Neural progenitor cell (in vitro differentiated cells): Measurements from ENCODE around the gene DND1. TPM values are rescaled to one million over a fixed set of nuclear protein-coding genes. Genes with fewer than 3 reads are reported as not detected.

Source experiments
- DNase-seq: peaks from one replicate; pipeline ENCODE4 v3.0.0-alpha.2; 2016; ENCODE audit warnings: low spot score
- H2AFZ ChIP-seq: fragments of 200-600 bp; sonication (generic); replicated peaks from 2 replicates; pipeline ENCODE4 v1.6.1; 2016; ENCODE audit warnings: antibody characterized with exemption
- H3F3A ChIP-seq: fragments of 200-600 bp; sonication (generic); 2 replicates; pipeline ENCODE4 v1.6.1; 2016; ENCODE audit warnings: antibody characterized with exemption, low read depth
- H3K27ac ChIP-seq: fragments of 200-600 bp; sonication (generic); 2 replicates; pipeline ENCODE4 v1.5.1; 2016; ENCODE audit warnings: mild to moderate bottlenecking
- H3K27me3 ChIP-seq: fragments of 200-600 bp; sonication (generic); 2 replicates; pipeline ENCODE4 v1.6.1; 2016; ENCODE audit warnings: mild to moderate bottlenecking, moderate library complexity
- H3K36me3 ChIP-seq: fragments of 200-600 bp; sonication (generic); 2 replicates; pipeline ENCODE4 v1.5.1; 2016
- H3K4me1 ChIP-seq: fragments of 200-600 bp; sonication (generic); 2 replicates; pipeline ENCODE4 v1.6.1; 2016; ENCODE audit warnings: mixed run types
- H3K4me2 ChIP-seq: fragments of 200-600 bp; sonication (generic); 2 replicates; pipeline ENCODE4 v1.6.1; 2016
- H3K4me3 ChIP-seq: fragments of 200-600 bp; sonication (generic); 2 replicates; pipeline ENCODE4 v1.5.1; 2016
- H3K79me2 ChIP-seq: fragments of 200-600 bp; sonication (generic); 2 replicates; pipeline ENCODE4 v1.6.1; 2016; ENCODE audit warnings: low read depth
- H3K9ac ChIP-seq: fragments of 200-600 bp; sonication (generic); 2 replicates; pipeline ENCODE4 v1.6.1; 2016
- H3K9me3 ChIP-seq: fragments of 200-600 bp; sonication (generic); 2 replicates; pipeline ENCODE4 v1.5.1; 2016; ENCODE audit warnings: low read depth
- H4K20me1 ChIP-seq: fragments of 200-600 bp; sonication (generic); 2 replicates; pipeline ENCODE4 v1.6.1; 2016; ENCODE audit warnings: low read depth
- H3K27ac Mint-ChIP-seq: 3 replicates; pipeline ENCODE4 v1.8.0; 2021; ENCODE audit warnings: mixed read lengths
- H3K27me3 Mint-ChIP-seq: 2 replicates; pipeline ENCODE4 v1.8.0; 2022; ENCODE audit warnings: low read depth, mild to moderate bottlenecking, inconsistent platforms, moderate library complexity, mixed read lengths; ENCODE audit not compliant: insufficient read depth
- H3K36me3 Mint-ChIP-seq: 3 replicates; pipeline ENCODE4 v1.8.0; 2021; ENCODE audit warnings: mixed read lengths
- H3K4me1 Mint-ChIP-seq: 3 replicates; pipeline ENCODE4 v1.8.0; 2021; ENCODE audit warnings: mixed read lengths
- H3K4me3 Mint-ChIP-seq: 3 replicates; pipeline ENCODE4 v1.8.0; 2021; ENCODE audit warnings: mild to moderate bottlenecking, moderate library complexity, mixed read lengths
- H3K9me3 Mint-ChIP-seq: 3 replicates; pipeline ENCODE4 v1.8.0; 2020; ENCODE audit warnings: mixed read lengths
- CTCF ChIP-seq: fragments of 200-600 bp; sonication (generic); IDR thresholded peaks from 2 replicates; pipeline ENCODE4 v1.5.1; 2017; ENCODE audit warnings: antibody characterized with exemption, mild to moderate bottlenecking
- EZH2 ChIP-seq: fragments of 200-600 bp; sonication (generic); IDR thresholded peaks from 2 replicates; pipeline ENCODE4 v1.6.1; 2017; ENCODE audit warnings: antibody characterized with exemption, mild to moderate bottlenecking, moderate library complexity
- EZH2phosphoT487 ChIP-seq: fragments of 200-600 bp; sonication (generic); IDR thresholded peaks from 2 replicates; pipeline ENCODE4 v1.6.1; 2017; ENCODE audit warnings: antibody characterized with exemption
- total RNA-seq: library from RNA; depleted of rRNA; stranded (reverse); fragments of >200 nt; gene quantifications from 2 replicates; pipeline ENCODE4 v1.2.3, GENCODE V29; 2015; ENCODE audit warnings: low replicate concordance

The DND1 gene
- total RNA-seq, 1 donor from 2014 or later: 0.37 TPM

GRCh38 chr5:140635291-140636257, 37.8 kb downstream of the DND1 start:
- no peak for TF ChIP-seq EZH2phosphoT487
- no peak for TF ChIP-seq EZH2
- no peak for TF ChIP-seq CTCF

GRCh38 chr5:140634103-140634502, 39.3 kb downstream of the DND1 start:
- Mint-ChIP-seq H3K27me3 (peaks cover 9% of the 10 kb centered on the region), H3K9me3 (peaks cover 19% of the 10 kb centered on the region), H3K4me1 (peaks cover 4% of the 10 kb centered on the region), H3K27ac (no peak overlapping the region), H3K36me3 (peaks cover 8% of the 10 kb centered on the region), H3K4me3 (no peak overlapping the region)
- no peak overlapping the region for H3K4me3 ChIP-seq
- TF ChIP-seq EZH2phosphoT487 (no peak), CTCF (no peak), EZH2 (no peak)
- H3K27me3 ChIP-seq: no peaks in the 10 kb centered on the region
- no peaks in the 10 kb centered on the region for H3K36me3 ChIP-seq
- H3K27ac ChIP-seq: no peak overlapping the region
- H2AFZ ChIP-seq: no peak overlapping the region
- H3K79me2 ChIP-seq: no peaks in the 10 kb centered on the region
- H3K9ac ChIP-seq: no peak overlapping the region
- no peaks in the 10 kb centered on the region for H3K9me3 ChIP-seq
- H3K4me1 ChIP-seq: no peaks in the 10 kb centered on the region
- no peaks in the 10 kb centered on the region for H3F3A ChIP-seq
- H3K4me2 ChIP-seq: no peak overlapping the region
- DNase-seq: no peak
- H4K20me1 ChIP-seq: no peaks in the 10 kb centered on the region

More at GRCh38 chr5:140635291-140636257, 37.8 kb downstream of the DND1 start:
- Histone ChIP-seq H4K20me1 (no peaks in the 10 kb centered on the region), H3K9ac (no peak overlapping the region), H3K27me3 (no peaks in the 10 kb centered on the region), H3K9me3 (no peaks in the 10 kb centered on the region), H3K36me3 (no peaks in the 10 kb centered on the region), H3K4me1 (peaks cover under 1% of the 10 kb centered on the region), H2AFZ (no peak overlapping the region), H3K4me2 (no peak overlapping the region), H3K4me3 (no peak overlapping the region), H3K27ac (no peak overlapping the region), H3F3A (no peaks in the 10 kb centered on the region), H3K79me2 (peaks cover 12% of the 10 kb centered on the region)
- Mint-ChIP-seq H3K4me1 (peaks cover 9% of the 10 kb centered on the region), H3K9me3 (peaks cover 16% of the 10 kb centered on the region), H3K36me3 (peaks cover 8% of the 10 kb centered on the region), H3K4me3 (no peak overlapping the region), H3K27ac (no peak overlapping the region), H3K27me3 (peaks cover 10% of the 10 kb centered on the region)
- no peak for DNase-seq

- no peak overlapping the region for H2AFZ ChIP-seq
- Mint-ChIP-seq H3K27ac (no peak overlapping the region), H3K9me3 (peaks cover 15% of the 10 kb centered on the region), H3K27me3 (peaks cover 7% of the 10 kb centered on the region), H3K36me3 (peaks cover 4% of the 10 kb centered on the region), H3K4me1 (no peaks in the 10 kb centered on the region), H3K4me3 (no peak overlapping the region)
- no peak overlapping the region for H3K4me2 ChIP-seq
- H3K4me1 ChIP-seq: no peaks in the 10 kb centered on the region
- no peaks in the 10 kb centered on the region for H3K79me2 ChIP-seq
- no peak overlapping the region for H3K4me3 ChIP-seq
- no peaks in the 10 kb centered on the region for H3K27me3 ChIP-seq
- H3K36me3 ChIP-seq: no peaks in the 10 kb centered on the region
- no peak overlapping the region for H3K27ac ChIP-seq
- H4K20me1 ChIP-seq: no peaks in the 10 kb centered on the region
- no peak for TF ChIP-seq EZH2
- TF ChIP-seq CTCF: no peak
- TF ChIP-seq EZH2phosphoT487: no peak
- no peak for DNase-seq
- H3F3A ChIP-seq: no peaks in the 10 kb centered on the region
- H3K9me3 ChIP-seq: no peaks in the 10 kb centered on the region
- no peak overlapping the region for H3K9ac ChIP-seq
Observed at GRCh38 chr5:140633501-140633900, 39.9 kb downstream of the DND1 start.
